ENCODE measurements around the gene ARHGAP28.

- TF ChIP-seq CTCF (IDR thresholded peaks at IDR 0.05) (peak; percentile 41), REST (IDR thresholded peaks at IDR 0.05; ENCODE audit: insufficient read depth in 1 of 2, low read depth in 2 of 2, low read length in 1 of 2) (no peak), POLR2AphosphoS5 (IDR thresholded peaks at IDR 0.05; ENCODE audit: low read depth, low read length) (no peak), TCF7L2 (IDR thresholded peaks at IDR 0.05; ENCODE audit: low read depth, low read length) (no peak), SIN3A (IDR thresholded peaks at IDR 0.05; ENCODE audit: borderline replicate concordance, insufficient read depth, low read depth, low read length) (no peak)
These were observed at the start of gene ARHGAP28 for GRCh38 chr18:6729247-6730091.
